ENCODE measurements around the gene NOMO2. TPM values are rescaled to one million over a fixed set of nuclear protein-coding genes. Genes with fewer than 3 reads are reported as not detected.
"Not testable (repeated sequence)": the region's sequence is repeated elsewhere in the genome, so short reads cannot be mapped to it uniquely, and the experiment has no call there.

The NOMO2 gene
- polyA plus RNA-seq, 1 donor (not counting 4 experiments of a cell fraction or from before 2014, with no cell fraction given), result 66.0 TPM

- H3K4me1 ChIP-seq (ENCODE audit: control insufficient read depth, extremely low read depth, insufficient read depth, low read length); FAIRE-seq; H3K9me3 ChIP-seq (ENCODE audit: control insufficient read depth, low read depth, low read length); H4K20me1 ChIP-seq (ENCODE audit: control insufficient read depth, extremely low read depth, insufficient read depth, low read length); H2AFZ ChIP-seq (ENCODE audit: control insufficient read depth, low read length); H3K27me3 ChIP-seq (ENCODE audit: control insufficient read depth, extremely low read depth, insufficient read depth, low read length); H3K4me2 ChIP-seq (ENCODE audit: control insufficient read depth, extremely low read depth, insufficient read depth, low read depth, low read length); H3K9me1 ChIP-seq (ENCODE audit: control insufficient read depth, extremely low read depth, insufficient read depth, low read length); H3K9ac ChIP-seq (ENCODE audit: control insufficient read depth, extremely low read depth, insufficient read depth, low read length); DNase-seq (ENCODE audit: low read depth, low spot score); H3K27ac ChIP-seq (ENCODE audit: control insufficient read depth, insufficient read depth, low read length); H3K4me3 ChIP-seq (ENCODE audit: control insufficient read depth in 2 of 3, extremely low read depth in 1 of 3, insufficient read depth in 2 of 3, low read depth in 1 of 3, low read length in 3 of 3); H3K79me2 ChIP-seq (ENCODE audit: control insufficient read depth, insufficient read depth, low read length); dilution Hi-C loops (cut with MboI; ENCODE audit: extremely low pct_ligation_motif_present, low sequenced_read_pairs); H3K36me3 ChIP-seq (ENCODE audit: control insufficient read depth in 2 of 2, extremely low read depth in 1 of 2, insufficient read depth in 2 of 2, low read length in 2 of 2): not testable (repeated sequence)
Observed at GRCh38 chr16:18415827-18416226, 146.1 kb downstream of the NOMO2 start.

- H3K9me3 ChIP-seq (ENCODE audit: control insufficient read depth, low read depth, low read length); dilution Hi-C loops (cut with MboI; ENCODE audit: extremely low pct_ligation_motif_present, low sequenced_read_pairs); H3K27me3 ChIP-seq (ENCODE audit: control insufficient read depth, extremely low read depth, insufficient read depth, low read length); H3K27ac ChIP-seq (ENCODE audit: control insufficient read depth, insufficient read depth, low read length); H3K36me3 ChIP-seq (ENCODE audit: control insufficient read depth in 2 of 2, extremely low read depth in 1 of 2, insufficient read depth in 2 of 2, low read length in 2 of 2); FAIRE-seq; H3K9ac ChIP-seq (ENCODE audit: control insufficient read depth, extremely low read depth, insufficient read depth, low read length); H3K4me3 ChIP-seq (ENCODE audit: control insufficient read depth in 2 of 3, extremely low read depth in 1 of 3, insufficient read depth in 2 of 3, low read depth in 1 of 3, low read length in 3 of 3); H3K79me2 ChIP-seq (ENCODE audit: control insufficient read depth, insufficient read depth, low read length); H2AFZ ChIP-seq (ENCODE audit: control insufficient read depth, low read length); H3K4me2 ChIP-seq (ENCODE audit: control insufficient read depth, extremely low read depth, insufficient read depth, low read depth, low read length); H4K20me1 ChIP-seq (ENCODE audit: control insufficient read depth, extremely low read depth, insufficient read depth, low read length); H3K9me1 ChIP-seq (ENCODE audit: control insufficient read depth, extremely low read depth, insufficient read depth, low read length); DNase-seq (ENCODE audit: low read depth, low spot score); H3K4me1 ChIP-seq (ENCODE audit: control insufficient read depth, extremely low read depth, insufficient read depth, low read length): not testable (repeated sequence)
Observed at GRCh38 chr16:18409532-18410293, 152.2 kb downstream of the NOMO2 start.

DNA sequence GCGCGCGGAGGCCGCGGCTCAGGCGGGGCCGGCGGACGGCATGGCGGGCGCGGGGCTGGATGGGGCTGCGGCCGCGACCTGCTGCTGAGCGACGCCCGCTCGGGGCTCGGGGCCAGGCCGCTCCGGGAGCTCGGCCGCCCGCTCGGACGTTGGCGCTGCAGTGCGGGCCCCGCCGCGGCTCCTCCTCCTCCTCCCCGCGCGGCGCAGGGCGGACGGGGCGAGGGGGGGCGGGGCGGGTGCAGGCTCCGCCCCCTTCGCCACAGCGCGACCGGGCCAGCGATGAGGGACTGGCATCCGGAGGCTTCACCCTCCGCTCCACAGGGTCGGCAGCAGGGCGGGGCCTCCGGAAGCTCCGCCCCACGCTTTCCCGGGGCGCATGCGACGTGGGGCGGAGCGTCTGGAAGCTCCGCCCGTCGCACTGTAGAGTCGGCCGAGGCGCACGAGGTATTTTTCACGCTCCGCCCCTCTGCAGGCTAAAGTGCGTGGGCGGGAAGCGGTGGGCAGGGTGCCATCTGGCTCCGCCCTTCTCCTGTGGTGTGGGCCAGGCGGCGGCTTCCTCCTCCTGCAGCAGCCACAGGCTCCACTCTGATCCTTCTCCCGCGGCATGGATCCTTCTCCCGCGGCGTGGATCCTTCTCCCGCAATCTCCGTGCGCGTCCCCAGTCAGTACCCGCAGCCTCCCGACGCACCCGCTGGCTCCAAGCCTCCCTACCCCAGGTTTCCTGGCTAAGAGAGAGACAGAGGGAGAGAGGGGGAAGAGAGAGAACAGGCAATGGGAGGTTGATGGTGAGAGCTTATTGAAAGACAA, 159.8 kb downstream of the NOMO2 start:
- H3K27me3 ChIP-seq (ENCODE audit: control insufficient read depth, extremely low read depth, insufficient read depth, low read length); H3K4me1 ChIP-seq (ENCODE audit: control insufficient read depth, extremely low read depth, insufficient read depth, low read length); H3K27ac ChIP-seq (ENCODE audit: control insufficient read depth, insufficient read depth, low read length); H3K4me3 ChIP-seq (ENCODE audit: control insufficient read depth in 2 of 3, extremely low read depth in 1 of 3, insufficient read depth in 2 of 3, low read depth in 1 of 3, low read length in 3 of 3); FAIRE-seq; H3K9me3 ChIP-seq (ENCODE audit: control insufficient read depth, low read depth, low read length); H3K36me3 ChIP-seq (ENCODE audit: control insufficient read depth in 2 of 2, extremely low read depth in 1 of 2, insufficient read depth in 2 of 2, low read length in 2 of 2); H3K9ac ChIP-seq (ENCODE audit: control insufficient read depth, extremely low read depth, insufficient read depth, low read length); H3K79me2 ChIP-seq (ENCODE audit: control insufficient read depth, insufficient read depth, low read length); H2AFZ ChIP-seq (ENCODE audit: control insufficient read depth, low read length); H3K4me2 ChIP-seq (ENCODE audit: control insufficient read depth, extremely low read depth, insufficient read depth, low read depth, low read length); dilution Hi-C loops (cut with MboI; ENCODE audit: extremely low pct_ligation_motif_present, low sequenced_read_pairs); H4K20me1 ChIP-seq (ENCODE audit: control insufficient read depth, extremely low read depth, insufficient read depth, low read length); DNase-seq (ENCODE audit: low read depth, low spot score); H3K9me1 ChIP-seq (ENCODE audit: control insufficient read depth, extremely low read depth, insufficient read depth, low read length): not testable (repeated sequence)

GRCh38 chr16:18401159-18401558, 160.7 kb downstream of the NOMO2 start:
- H3K4me2 ChIP-seq (ENCODE audit: control insufficient read depth, extremely low read depth, insufficient read depth, low read depth, low read length), result not testable (repeated sequence)

GRCh38 chr16:18394363-18394762, 167.5 kb downstream of the NOMO2 start:
- FAIRE-seq; dilution Hi-C loops (cut with MboI; ENCODE audit: extremely low pct_ligation_motif_present, low sequenced_read_pairs); DNase-seq (ENCODE audit: low read depth, low spot score): not testable (repeated sequence)

More at GRCh38 chr16:18401159-18401558, 160.7 kb downstream of the NOMO2 start:
- H3K27me3 ChIP-seq (ENCODE audit: control insufficient read depth, extremely low read depth, insufficient read depth, low read length); FAIRE-seq; H3K9ac ChIP-seq (ENCODE audit: control insufficient read depth, extremely low read depth, insufficient read depth, low read length); dilution Hi-C loops (cut with MboI; ENCODE audit: extremely low pct_ligation_motif_present, low sequenced_read_pairs); H3K36me3 ChIP-seq (ENCODE audit: control insufficient read depth in 2 of 2, extremely low read depth in 1 of 2, insufficient read depth in 2 of 2, low read length in 2 of 2); H3K79me2 ChIP-seq (ENCODE audit: control insufficient read depth, insufficient read depth, low read length); H3K9me3 ChIP-seq (ENCODE audit: control insufficient read depth, low read depth, low read length); H3K4me1 ChIP-seq (ENCODE audit: control insufficient read depth, extremely low read depth, insufficient read depth, low read length); H2AFZ ChIP-seq (ENCODE audit: control insufficient read depth, low read length); H3K27ac ChIP-seq (ENCODE audit: control insufficient read depth, insufficient read depth, low read length); H3K9me1 ChIP-seq (ENCODE audit: control insufficient read depth, extremely low read depth, insufficient read depth, low read length); H4K20me1 ChIP-seq (ENCODE audit: control insufficient read depth, extremely low read depth, insufficient read depth, low read length); DNase-seq (ENCODE audit: low read depth, low spot score): not testable (repeated sequence)
- H3K4me3 ChIP-seq (ENCODE audit: control insufficient read depth in 2 of 3, extremely low read depth in 1 of 3, insufficient read depth in 2 of 3, low read depth in 1 of 3, low read length in 3 of 3), result peak overlapping the region in 1 of 3 experiments; percentile 36

More at GRCh38 chr16:18394363-18394762, 167.5 kb downstream of the NOMO2 start:
- H3K36me3 ChIP-seq (ENCODE audit: control insufficient read depth in 2 of 2, extremely low read depth in 1 of 2, insufficient read depth in 2 of 2, low read length in 2 of 2); H3K4me3 ChIP-seq (ENCODE audit: control insufficient read depth in 2 of 3, extremely low read depth in 1 of 3, insufficient read depth in 2 of 3, low read depth in 1 of 3, low read length in 3 of 3); H3K79me2 ChIP-seq (ENCODE audit: control insufficient read depth, insufficient read depth, low read length); H2AFZ ChIP-seq (ENCODE audit: control insufficient read depth, low read length); H3K9ac ChIP-seq (ENCODE audit: control insufficient read depth, extremely low read depth, insufficient read depth, low read length); H3K4me2 ChIP-seq (ENCODE audit: control insufficient read depth, extremely low read depth, insufficient read depth, low read depth, low read length); H3K9me3 ChIP-seq (ENCODE audit: control insufficient read depth, low read depth, low read length); H3K4me1 ChIP-seq (ENCODE audit: control insufficient read depth, extremely low read depth, insufficient read depth, low read length); H4K20me1 ChIP-seq (ENCODE audit: control insufficient read depth, extremely low read depth, insufficient read depth, low read length); H3K27me3 ChIP-seq (ENCODE audit: control insufficient read depth, extremely low read depth, insufficient read depth, low read length); H3K9me1 ChIP-seq (ENCODE audit: control insufficient read depth, extremely low read depth, insufficient read depth, low read length); H3K27ac ChIP-seq (ENCODE audit: control insufficient read depth, insufficient read depth, low read length): not testable (repeated sequence)
